ENCODE measurements around the gene ADAP1.

ADAP1 gene

DNA sequence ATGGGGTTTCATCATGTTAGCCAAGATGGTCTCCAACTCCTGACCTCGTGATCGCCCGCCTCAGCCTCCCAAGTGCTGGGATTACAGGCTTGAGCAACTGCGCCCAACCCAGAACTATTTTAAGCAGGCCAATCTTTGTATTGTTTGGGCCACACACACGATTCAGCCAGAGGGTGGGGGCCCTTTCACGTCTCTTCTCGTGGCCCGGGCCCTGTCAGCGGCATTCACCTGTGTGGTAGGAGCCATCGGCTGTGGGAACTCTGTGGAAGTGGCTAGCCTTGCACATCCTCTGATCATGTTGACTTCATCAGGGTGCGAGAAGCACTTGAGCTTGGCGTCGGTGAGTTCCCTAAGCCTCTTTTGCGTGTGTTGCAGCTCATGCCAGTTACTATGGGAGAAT is 105.3 kb downstream of the ADAP1 start:
- ATAC-seq (ENCODE audit: insufficient read depth, low read depth) = no peak
- Histone ChIP-seq H3K27ac (ENCODE audit: low read length) (no peak overlapping the region), H2AFZ (ENCODE audit: low read depth, low read length) (no peak overlapping the region)

More for the DNA sequence above, 105.3 kb downstream of the ADAP1 start:
- DNase-seq = no peak
- Histone ChIP-seq H3K4me2 (ENCODE audit: insufficient read depth, low read length) (no peak overlapping the region), H4K20me1 (ENCODE audit: insufficient read depth, low read length) (no peaks in the 10 kb centered on the region), H3K79me2 (ENCODE audit: insufficient read depth, low read length) (peaks cover 7% of the 10 kb centered on the region; the same call in 1 of the 2 replicates), H3K9ac (ENCODE audit: low read depth, low read length) (no peak overlapping the region), H3K27me3 (ENCODE audit: insufficient read depth, low read length, poor library complexity) (no peaks in the 10 kb centered on the region), H3K4me1 (ENCODE audit: insufficient read depth, low read length) (no peaks in the 10 kb centered on the region), H3K4me3 (ENCODE audit: low read depth in 1 of 2, low read length in 2 of 2) (no peak overlapping the region), H3K36me3 (ENCODE audit: insufficient read depth, low read length) (peaks cover 77% of the 10 kb centered on the region), H3K9me3 (ENCODE audit: insufficient read depth, low read length, severe bottlenecking) (no peaks in the 10 kb centered on the region)
- TF ChIP-seq, protein P1, sequence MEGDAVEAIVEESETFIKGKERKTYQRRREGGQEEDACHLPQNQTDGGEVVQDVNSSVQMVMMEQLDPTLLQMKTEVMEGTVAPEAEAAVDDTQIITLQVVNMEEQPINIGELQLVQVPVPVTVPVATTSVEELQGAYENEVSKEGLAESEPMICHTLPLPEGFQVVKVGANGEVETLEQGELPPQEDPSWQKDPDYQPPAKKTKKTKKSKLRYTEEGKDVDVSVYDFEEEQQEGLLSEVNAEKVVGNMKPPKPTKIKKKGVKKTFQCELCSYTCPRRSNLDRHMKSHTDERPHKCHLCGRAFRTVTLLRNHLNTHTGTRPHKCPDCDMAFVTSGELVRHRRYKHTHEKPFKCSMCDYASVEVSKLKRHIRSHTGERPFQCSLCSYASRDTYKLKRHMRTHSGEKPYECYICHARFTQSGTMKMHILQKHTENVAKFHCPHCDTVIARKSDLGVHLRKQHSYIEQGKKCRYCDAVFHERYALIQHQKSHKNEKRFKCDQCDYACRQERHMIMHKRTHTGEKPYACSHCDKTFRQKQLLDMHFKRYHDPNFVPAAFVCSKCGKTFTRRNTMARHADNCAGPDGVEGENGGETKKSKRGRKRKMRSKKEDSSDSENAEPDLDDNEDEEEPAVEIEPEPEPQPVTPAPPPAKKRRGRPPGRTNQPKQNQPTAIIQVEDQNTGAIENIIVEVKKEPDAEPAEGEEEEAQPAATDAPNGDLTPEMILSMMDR (IDR thresholded peaks at IDR 0.05; ENCODE audit: borderline replicate concordance, extremely low read depth, low read length, poor library complexity, severe bottlenecking) = no peak
- no peak for TF ChIP-seq EZH2 (IDR thresholded peaks at IDR 0.05; ENCODE audit: borderline replicate concordance, low read depth, low read length, severe bottlenecking)

Data from DND-41 (cell line).